HT1080 (cell line): ENCODE data around the gene EFHC1. TPM values are rescaled to one million over a fixed set of nuclear protein-coding genes. Genes with fewer than 3 reads are reported as not detected.

Experiments
- DNase-seq: peaks from one replicate; pipeline ENCODE4 v3.0.0-alpha.2; 2015; ENCODE audit warnings: low read depth
- total RNA-seq: library from RNA; depleted of rRNA; stranded (reverse); fragments of >200 nt; shearing (Covaris generic); gene quantifications from 2 replicates; pipeline ENCODE4 v1.2.3, GENCODE V29; 2014

EFHC1 gene
- total RNA-seq, 1 experiment from 2014 or later, result 10.2 TPM

DNA sequence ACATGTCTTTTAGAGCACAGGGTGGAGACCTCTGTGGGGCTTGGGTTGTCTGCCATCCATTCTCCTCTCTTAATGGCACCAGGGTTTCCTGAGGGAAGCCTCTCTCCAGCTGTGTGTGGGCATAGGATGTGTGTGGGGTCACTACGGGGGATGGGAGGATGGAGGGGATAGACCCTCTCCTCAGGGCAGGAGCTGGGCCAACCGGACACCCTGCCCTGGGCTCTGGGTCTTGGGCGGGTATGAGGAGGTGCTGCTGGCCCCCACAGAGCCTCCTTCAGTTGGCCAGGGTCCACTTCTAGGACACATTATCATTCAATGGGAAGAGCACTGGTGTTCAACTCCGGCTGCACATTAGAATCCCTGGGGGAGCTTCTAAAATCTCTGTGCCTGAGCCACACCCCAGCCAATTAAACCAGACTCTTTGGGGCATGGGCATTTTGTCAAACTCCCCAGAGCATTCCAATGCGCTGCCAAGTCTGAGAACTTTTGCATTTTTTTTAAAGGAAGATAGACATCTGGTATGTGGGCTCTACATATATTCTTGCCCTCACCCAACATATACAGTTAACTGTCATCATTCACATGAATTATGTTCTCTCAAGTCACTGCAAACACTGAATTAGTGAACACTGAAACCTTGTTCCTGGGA lies 118.2 kb downstream of the EFHC1 start:
- no peak for DNase-seq

DNA sequence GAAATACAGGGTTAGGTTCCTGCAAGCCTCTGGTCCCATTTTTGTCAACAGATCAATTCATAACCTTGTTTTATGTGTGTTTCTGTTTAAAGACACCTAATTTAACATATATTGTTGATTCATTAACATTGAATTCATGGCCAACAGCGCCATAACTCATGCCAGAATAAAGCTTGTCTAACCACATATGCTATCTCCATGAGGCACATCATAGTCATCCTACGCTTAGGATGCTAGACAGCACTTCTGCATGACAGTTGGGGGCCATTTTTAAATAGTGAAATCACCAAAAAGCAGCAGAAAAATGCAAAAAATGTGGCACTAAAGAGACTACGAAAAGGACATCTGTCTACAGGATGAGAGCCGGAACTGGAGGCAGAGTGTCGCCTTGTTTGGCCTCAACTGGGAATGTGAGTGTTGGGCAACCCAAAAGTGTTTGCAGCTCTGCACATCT lies 118.8 kb downstream of the EFHC1 start:
- DNase-seq, result no peak

DNA sequence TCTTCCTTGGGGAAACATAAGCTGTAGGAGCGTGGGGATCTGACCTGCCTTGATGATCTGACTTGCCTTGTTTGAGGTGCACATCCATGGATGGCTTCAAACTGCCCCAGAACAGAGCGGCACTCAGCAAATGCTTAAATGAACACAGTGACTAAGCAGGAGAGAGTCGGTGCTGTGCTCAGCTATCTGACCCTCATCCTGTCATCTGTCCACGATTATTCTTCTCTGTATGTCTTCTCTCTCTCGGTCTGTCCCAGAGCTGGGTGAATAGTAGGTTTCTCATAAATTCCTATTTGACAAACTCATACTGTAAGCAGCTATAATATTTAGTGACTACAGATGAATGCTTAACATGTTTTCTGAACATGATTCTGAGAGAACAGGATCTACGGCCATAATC lies 119.5 kb downstream of the EFHC1 start:
- DNase-seq, result peak; percentile 58

DNA sequence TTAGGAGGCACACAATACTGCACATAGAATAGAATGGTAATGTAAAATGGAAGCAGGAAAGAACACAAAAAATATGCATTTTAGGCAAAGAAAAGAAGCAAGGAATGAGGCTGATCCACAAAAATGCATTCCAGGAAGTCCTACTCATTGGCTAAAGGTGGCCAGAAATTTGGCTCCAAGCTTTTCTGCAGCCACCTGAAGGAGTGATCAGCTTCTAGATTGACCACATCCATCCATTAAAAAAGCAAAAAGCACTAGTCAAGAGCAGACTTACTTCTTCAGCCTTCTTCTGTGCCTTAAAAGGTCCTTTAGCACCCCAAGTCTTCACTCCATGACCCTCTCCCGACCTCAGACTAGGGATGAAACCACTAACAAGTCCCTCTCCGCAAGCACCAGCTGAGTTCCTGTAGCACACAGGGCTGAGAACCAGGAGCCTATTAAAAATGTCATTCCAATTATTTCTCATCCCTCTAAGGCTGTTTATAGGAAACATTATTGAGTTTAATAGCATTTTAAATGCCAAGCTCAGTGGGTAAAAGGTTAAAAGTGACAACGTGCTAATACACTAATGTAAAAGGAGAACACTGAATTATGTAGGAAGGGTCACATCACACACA lies 120.3 kb downstream of the EFHC1 start:
- peak; percentile 46 for DNase-seq

DNA sequence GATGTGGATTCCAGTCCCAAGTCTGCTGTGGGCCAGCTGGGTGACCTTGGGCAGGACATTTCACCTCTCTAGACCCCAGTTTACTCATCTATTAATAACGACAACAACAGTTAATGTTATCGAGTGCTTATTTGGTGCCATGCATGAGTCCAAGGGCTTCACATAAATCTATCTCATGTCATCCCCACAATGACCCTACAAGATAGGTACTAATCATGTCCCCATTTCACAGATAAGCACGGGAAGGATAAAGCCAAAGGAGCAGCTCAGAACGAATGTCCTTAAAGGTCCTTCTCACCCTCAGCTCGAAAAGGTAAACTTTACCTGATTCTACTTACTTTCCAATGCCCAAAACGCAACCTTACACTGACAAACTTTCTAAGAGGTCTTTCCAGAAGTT lies 121.0 kb downstream of the EFHC1 start:
- DNase-seq, result no peak

DNA sequence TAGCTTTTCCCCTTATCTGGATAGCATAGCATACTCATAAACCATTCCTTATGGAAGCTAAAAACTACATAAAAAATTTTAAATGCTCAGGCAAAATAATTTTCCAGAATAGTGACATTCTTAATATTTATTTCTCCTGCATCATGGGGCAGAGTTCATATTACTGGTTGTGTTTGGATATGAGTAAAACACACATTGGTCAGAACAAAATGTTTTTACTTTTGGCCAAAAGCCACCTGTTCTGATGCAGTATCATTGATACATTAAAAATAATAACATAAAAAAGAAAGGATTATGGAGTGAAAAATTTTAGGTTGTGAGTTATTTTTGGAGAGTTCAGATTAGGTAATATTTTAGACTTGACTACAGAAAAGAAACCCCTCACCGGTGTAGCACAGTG lies 123.1 kb downstream of the EFHC1 start:
- DNase-seq, result no peak

DNA sequence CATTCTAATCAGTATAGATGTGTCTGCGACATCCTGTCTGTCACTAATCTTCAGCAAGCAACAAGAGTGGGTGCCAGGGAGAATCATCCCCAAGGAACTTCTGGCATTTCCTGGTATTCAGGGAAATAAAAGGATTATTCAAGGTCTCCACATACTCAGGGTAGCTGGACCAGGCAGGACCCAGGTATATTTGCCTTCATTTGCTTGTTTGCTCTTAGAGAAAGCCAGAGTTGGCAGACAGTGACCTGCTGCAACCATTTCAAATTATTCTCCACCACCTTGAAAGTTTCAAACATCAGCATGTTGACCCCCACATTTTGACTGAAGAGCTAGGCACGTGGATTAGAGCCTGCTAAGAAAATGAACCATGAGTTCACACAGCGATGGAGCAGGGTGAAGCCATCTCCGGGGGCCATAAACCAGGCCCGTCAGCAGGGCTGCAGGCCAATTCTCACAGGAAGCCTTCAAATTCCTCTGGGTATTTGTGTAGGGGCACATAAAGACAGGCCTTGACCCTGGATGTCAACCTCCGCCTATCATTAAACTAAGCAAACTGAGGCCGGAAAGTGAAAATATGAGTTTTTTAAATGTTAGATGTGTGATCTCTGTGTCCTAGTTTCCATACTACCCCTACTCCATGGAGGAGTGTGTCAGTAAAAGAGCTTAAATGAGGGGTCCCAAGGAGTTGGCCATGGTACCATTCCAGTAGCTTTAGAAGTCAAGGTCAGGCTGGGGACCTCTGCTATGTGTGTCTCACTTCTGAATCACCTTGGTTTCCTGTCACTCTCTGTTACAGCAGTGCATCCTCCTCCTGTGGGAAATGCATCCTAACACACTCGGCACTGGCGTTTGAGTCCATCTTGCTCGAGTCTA lies 123.8 kb downstream of the EFHC1 start:
- DNase-seq, result peak; percentile 84

DNA sequence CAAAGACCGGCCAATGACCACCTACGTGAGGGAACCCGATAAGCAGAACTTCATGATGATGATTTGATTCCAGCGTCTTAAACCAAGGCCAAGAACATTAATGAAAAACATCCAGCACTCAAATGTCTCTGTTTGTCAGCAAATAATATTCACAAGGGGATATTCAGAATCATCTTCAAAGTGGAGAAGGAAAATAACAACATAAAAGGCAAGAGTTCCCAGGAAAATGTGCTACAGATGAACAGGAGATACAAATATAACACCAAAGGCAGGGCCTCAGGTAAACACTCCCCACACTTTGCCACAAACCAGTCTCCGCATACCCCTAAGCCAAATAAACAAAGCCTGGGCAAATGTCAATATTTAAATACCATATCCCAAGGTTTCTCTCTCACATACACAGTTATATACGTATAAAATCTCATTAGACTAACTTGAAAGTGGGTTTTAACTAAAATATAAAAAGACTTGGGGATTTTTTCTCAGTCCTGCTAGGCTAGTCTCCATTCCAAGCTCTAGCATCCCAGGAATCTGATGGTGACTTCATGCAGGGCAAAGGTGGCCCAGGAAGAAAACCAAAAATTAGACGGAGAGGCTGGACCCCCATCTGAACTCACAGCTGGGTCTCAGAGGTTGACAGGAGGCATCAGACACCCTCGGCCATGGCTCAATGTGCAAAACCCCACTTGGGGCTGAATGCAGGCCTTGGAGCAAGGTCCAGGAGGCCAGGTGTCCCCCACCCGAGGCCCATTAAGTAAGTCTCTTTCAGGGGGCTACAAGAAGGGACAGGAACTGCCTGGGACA lies 124.7 kb downstream of the EFHC1 start:
- DNase-seq, result no peak

DNA sequence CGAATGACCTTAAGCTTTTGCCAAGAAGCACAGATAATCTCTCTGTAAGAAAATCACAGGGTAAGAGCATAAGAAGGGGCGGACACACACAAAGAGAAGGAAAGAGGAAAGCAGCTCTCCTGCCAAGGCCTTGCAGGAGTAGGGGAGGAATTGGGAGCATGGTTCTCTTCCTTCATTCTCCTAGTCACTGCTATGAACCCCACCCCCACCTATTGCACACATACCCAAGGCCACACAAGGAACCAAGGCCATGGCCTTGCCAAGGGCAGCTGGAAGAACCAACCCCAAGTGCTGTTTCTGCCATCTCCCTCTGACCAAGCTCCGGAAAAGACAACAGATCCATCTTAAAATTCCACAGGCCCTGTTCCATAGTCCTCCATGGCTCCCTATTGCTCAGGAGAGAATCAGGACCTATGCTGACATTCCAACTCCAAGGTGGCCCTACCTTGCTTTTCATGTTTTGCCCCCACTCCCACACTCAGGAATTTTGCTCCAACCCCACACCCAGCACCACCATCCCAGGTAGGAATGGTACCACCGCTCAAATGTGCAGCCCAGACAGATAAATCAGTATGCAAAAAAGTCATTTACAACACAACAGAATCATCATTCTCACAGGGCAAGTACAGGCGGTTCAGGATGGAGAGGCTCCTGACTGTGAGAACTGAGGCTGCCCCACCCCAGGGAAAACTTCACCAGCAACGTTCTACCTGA lies 125.4 kb downstream of the EFHC1 start:
- no peak for DNase-seq

DNA sequence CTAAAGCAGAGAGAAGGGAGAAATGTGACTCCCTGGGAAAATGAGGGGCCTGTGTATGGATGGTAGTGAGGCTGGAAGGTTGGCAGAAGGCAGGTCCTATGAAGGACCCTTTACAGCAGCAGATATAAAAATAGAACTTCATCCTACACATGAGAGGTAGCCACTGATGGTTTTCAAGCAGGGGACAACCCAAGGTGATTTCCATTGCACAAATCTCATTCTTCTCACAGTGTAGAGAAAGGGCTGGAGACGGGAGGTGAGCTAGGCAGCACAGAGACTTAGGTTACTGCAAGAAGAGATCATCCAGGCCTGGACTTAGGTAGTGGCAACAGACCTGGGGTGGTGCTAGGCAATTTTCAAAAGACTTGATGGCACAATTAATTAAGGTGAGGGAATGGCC lies 126.0 kb downstream of the EFHC1 start:
- DNase-seq, result no peak

DNA sequence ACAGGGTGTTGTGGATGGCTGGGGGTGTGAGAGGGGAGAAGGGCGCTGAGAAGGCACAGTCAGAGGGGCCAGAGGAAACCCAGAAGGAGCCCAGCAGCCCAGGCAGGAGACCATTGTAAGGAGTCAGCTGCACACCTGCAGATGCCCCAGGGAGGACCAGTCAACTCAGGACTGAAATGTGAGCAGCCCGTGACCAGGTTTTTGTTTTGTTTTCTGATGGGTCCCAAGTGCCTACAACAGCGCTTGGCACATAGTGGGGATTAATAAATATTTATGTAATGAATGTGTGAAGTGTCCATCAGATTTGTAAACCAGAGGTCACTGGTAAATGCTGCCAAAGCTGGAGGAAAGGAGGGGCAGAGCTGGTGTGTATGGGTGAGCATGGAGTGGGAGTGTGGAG lies 126.5 kb downstream of the EFHC1 start:
- no peak for DNase-seq

DNA sequence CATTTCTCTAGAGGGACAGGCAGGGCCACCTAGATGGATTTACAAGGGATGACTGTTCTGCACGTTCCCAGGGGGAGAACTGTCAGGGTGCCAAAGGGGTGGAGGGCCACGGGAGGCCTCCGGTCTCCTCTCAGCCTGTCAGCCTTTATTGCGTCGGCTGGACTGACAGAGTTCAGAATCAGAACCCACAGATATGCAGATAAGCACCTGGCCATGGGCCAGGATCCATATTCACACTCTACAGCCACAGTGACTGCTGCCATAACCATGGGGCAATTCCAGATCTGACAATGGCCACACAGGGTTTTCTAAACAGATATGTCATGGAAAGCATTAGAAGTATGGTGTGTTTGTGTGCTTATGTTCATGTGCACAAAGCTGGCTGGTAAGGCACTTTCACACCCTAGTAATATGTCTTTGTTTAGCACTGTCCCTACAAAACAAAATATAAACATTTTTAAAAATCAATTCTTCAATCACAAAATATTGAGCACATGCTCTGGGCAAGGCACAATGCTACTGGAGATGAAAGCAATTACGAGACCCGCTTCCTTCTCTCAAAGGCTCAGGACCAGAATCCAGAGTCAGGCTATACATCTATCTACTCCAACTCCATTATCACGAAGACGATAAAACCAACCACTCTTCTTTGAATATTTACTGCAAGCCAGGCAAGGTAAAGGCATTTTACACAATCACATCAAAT lies 127.7 kb downstream of the EFHC1 start:
- no peak for DNase-seq

DNA sequence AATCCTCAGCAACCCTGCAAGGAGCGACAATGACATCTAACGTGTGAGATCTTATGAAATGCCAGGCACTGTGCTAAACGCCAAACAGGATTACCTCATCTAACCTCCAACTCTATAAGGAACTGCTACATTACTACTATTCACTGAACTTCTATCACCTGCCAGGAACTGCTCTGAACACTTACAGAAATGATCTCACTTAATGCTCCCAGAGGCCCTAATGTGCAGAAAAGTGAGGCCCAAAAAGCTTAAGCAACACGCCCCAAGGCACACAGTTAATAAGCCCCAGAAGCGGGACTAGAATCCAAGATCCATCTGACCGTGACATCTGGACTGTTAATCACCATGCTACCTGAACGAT lies 128.2 kb downstream of the EFHC1 start:
- no peak for DNase-seq

DNA sequence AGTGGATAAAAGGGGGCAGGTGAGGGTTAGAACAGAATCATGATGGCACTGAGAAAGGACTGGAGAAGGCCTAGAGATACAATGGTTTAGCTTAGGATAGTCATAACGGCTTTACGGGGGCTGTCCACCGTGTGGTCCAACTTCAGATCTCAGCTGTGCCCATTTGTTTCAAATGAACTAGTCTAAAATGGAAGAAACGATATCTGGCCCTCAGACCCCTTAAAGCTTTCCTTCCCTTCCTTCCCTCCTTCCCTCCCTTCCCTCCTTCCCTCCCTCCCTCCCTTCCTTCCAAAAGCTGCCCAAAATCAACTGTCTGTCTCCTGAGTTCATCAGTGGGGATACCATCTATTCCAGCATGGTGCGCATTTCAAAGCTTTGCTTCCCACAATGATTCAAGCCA lies 128.9 kb downstream of the EFHC1 start:
- no peak for DNase-seq

DNA sequence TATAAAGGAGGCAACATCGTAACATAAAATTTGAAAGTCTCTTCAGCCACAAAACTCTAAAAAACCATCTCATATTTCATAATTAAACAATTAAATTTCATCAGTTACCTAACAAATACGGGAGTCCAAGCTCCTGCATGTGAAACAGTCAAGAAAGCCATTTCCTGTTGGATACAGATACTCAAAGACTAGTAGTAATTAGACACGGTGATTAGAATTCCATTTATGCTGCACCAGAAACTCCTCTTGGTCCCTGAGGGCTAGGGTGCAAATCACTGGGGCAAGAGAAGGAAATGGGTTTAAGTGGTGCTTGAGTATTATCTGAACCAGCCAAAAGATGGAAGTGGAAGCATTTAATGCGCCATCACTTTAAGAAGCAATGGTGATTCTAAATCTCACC lies 129.3 kb downstream of the EFHC1 start:
- no peak for DNase-seq

DNA sequence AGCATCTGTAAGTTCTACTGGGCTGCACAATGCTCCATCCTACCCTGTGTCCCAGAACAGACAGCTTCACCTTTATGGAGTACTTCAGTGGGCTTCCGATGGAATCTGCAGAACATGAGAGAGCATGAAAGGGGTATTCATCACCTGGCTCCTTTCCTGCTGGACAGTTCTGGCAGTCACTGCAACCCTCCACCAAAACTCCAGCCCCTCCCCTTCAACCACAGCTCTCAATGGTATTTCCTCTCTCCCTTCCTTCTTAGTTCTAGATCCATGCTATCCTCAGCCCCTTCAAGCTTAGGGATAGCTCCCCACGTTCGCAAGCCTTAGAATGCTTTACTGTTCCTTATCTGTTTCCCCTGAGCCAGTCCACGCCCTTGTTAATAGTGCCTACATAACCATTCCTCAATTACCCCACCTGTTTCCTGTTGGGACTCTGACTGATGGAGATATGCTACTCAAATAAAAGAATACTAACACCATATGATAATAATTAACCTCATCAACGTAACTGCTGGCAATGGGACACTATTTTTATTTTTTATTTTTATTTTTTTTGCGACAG lies 130.0 kb downstream of the EFHC1 start:
- no peak for DNase-seq

DNA sequence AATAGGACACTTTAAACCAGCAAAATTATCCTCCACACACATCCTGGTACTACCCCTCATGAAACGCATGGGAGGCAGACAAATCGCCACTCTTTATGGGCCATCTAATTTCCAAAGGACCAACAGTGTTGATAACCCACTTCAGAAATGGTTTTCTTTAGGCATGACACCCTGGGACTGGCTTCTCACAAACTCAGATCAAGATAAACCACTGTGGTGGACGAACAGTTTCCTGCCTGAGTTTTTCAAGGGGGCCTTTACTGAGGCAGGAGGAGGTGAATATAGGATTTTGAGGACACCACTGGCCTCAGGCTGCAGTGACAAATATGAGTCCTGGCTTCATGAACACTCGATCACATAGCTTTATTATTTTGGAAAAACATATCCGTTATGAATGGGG lies 130.7 kb downstream of the EFHC1 start:
- DNase-seq, result no peak

DNA sequence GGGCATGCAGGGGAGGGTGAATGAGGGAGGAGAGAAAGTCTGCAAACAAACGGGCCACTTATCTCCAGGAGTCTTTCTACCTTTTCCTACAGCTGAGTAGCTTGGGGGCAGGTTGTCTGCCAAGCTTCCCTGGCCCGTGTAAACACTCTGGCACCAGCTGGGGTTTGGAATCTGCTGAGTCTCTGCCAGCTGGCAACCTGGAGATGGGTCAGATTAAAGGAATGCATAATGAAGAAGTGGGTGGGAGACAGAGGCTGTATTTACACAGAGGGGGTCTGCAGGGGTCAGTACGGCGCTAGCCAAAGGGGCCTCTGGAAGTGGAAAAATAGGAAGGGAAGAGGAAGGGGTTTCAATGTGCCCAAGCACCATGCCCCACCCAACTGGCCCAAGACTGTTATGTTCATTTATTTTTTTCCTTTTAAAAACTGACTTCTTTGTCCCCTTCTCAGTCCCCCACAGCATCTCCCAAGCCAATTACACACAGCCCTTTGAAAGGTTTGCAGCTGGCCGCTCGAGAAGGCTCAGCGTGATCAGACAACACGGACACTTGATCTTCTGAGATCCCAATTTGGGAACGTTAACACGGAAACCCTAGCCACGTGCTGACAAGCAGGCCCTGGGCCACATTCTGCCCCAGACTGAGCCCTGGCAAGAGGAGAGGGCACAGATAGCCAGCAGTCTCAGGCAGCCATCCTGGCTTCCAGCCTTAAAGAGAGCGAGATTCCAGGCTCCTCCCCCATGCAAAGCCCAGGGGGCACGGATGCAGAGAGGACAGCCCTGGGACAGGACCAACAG lies 131.5 kb downstream of the EFHC1 start:
- DNase-seq, result peak; percentile 86

DNA sequence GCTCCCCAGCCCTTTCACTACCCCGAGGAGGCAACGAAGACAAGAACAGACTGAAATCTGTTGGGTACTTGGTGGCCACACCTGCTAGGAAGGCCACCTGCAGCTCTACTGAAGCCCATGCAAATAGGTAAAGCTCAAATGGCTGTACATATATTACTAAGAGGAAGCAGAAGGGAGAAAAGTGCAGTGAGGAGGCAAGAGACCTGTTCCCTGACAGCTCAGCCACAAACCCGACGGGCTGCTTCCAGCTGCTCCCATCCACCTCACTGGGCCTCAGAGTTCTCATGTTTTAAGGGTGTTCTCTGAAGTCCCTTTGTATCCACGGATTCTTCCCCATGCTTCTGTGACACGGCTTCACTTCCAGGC lies 132.1 kb downstream of the EFHC1 start:
- no peak for DNase-seq
